HG03521 (cell line): ENCODE results near the gene PCDHA2.
"Not testable (repeated sequence)": the region's sequence is repeated elsewhere in the genome, so short reads cannot be mapped to it uniquely, and the experiment has no call there.

ENCODE experiments used
- ATAC-seq: cut with Tn5 transposase; IDR thresholded peaks from one replicate; pipeline ENCODE4 v1.9.1; 2021; ENCODE audit warnings: mild to moderate bottlenecking, moderate library complexity; ENCODE audit not compliant: unreplicated experiment

The PCDHA2 gene

GRCh38 chr5:140794595-140795258 is at the start of gene PCDHA2:
PCDHA2 (plus strand) TSS chr5:140794852.
- ATAC-seq: no peak

GRCh38 chr5:140753561-140753960 is 41.1 kb upstream of the PCDHA2 start:
- ATAC-seq: no peak

GRCh38 chr5:140764177-140764973 is 30.3 kb upstream of the PCDHA2 start:
- no peak for ATAC-seq

GRCh38 chr5:140767444-140767843 is 27.2 kb upstream of the PCDHA2 start:
- ATAC-seq: no peak

GRCh38 chr5:140780512-140780911 is 14.1 kb upstream of the PCDHA2 start:
- ATAC-seq: no peak

- ATAC-seq: no peak
These were observed 8.6 kb upstream of the PCDHA2 start, which contains the start of gene PCDHA1 for GRCh38 chr5:140785905-140786686. PCDHA1 (plus strand) TSS chr5:140786140.

GRCh38 chr5:140787422-140787821 is 7.2 kb upstream of the PCDHA2 start:
- not testable (repeated sequence) for ATAC-seq

GRCh38 chr5:140787849-140788504 is 6.7 kb upstream of the PCDHA2 start:
- ATAC-seq: not testable (repeated sequence)

GRCh38 chr5:140791089-140791488 is 3.6 kb upstream of the PCDHA2 start:
- ATAC-seq: no peak

GRCh38 chr5:140795259-140795641 is 598 bp downstream of the PCDHA2 start:
- no peak for ATAC-seq

GRCh38 chr5:140796072-140796717 is 1.5 kb downstream of the PCDHA2 start:
- ATAC-seq: not testable (repeated sequence)

- no peak for ATAC-seq
These were observed 2.1 kb downstream of the PCDHA2 start for GRCh38 chr5:140796718-140797095.

GRCh38 chr5:140800816-140801493 is 6.3 kb downstream of the PCDHA2 start, which contains the start of gene PCDHA3:
PCDHA3 (plus strand) TSS chr5:140801057.
- ATAC-seq: no peak

GRCh38 chr5:140801494-140801841 is 6.8 kb downstream of the PCDHA2 start:
- ATAC-seq: no peak

GRCh38 chr5:140802381-140802780 is 7.7 kb downstream of the PCDHA2 start:
- not testable (repeated sequence) for ATAC-seq

GRCh38 chr5:140802781-140803271 is 8.2 kb downstream of the PCDHA2 start:
- no peak for ATAC-seq

GRCh38 chr5:140806834-140807775 is 12.5 kb downstream of the PCDHA2 start, which contains the start of gene PCDHA4:
PCDHA4 (plus strand) TSS chr5:140807068.
- ATAC-seq: no peak

GRCh38 chr5:140808241-140808888 is 13.7 kb downstream of the PCDHA2 start:
- ATAC-seq: not testable (repeated sequence)
